ENCODE measurements around the gene HIBADH. TPM values are rescaled to one million over a fixed set of nuclear protein-coding genes. Genes with fewer than 3 reads are reported as not detected.

The HIBADH gene
- total and polyA plus RNA-seq, 9 of the 15 experiments (the other 6 are each of a cell fraction or from before 2014, with no cell fraction given), result 10.7 to 67.8 (median 36.9) TPM

GRCh38 chr7:27602766-27603165 lies 59.9 kb downstream of the HIBADH start (continued):
- TF ChIP-seq NKRF (IDR thresholded peaks at IDR 0.05; ENCODE audit: borderline replicate concordance) (no peak), ZNF354B (CRISPR knock-in tag; IDR thresholded peaks at IDR 0.05) (no peak), ZNF766 (CRISPR knock-in tag; conservative IDR thresholded peaks at IDR 0.05) (no peak), NCOA6 (IDR thresholded peaks at IDR 0.05) (no peak), PHTF2 (CRISPR knock-in tag; IDR thresholded peaks at IDR 0.05) (no peak), EHMT2 (IDR thresholded peaks at IDR 0.05) (no peak), HMBOX1 (IDR thresholded peaks at IDR 0.05) (no peak), ARID4B (CRISPR knock-in tag; IDR thresholded peaks at IDR 0.05) (no peak)
